ENCODE measurements around the gene TUBGCP3. TPM values are rescaled to one million over a fixed set of nuclear protein-coding genes. Genes with fewer than 3 reads are reported as not detected.

TUBGCP3 gene
- total RNA-seq, 2 donors from 2014 or later, result 18.6 to 19.5 TPM

- intact Hi-C loops (cut with DNase I), result no loop called here
- ATAC-seq (no peak), DNase-seq (no peak)
Observed at GRCh38 chr13:112438515-112438914, 149.4 kb downstream of the TUBGCP3 start.

GRCh38 chr13:112438094-112438493 is 149.9 kb downstream of the TUBGCP3 start:
- ATAC-seq, result no peak
- intact Hi-C loops (cut with DNase I), result no loop called here

GRCh38 chr13:112435973-112436372 is 152.0 kb downstream of the TUBGCP3 start:
- intact Hi-C loops (cut with DNase I), result no loop called here
- no peak for ATAC-seq
- DNase-seq, result no peak

More at GRCh38 chr13:112438094-112438493, 149.9 kb downstream of the TUBGCP3 start:
- DNase-seq, result no peak

Other genes with a start within 250 kb of the TUBGCP3 start
- gene SPACA7, start 211.8 kb downstream of the TUBGCP3 start, total RNA-seq, result not detected
- 10 to 100 TPM; 58.5 to 69.9 TPM for gene ATP11A, start 101.9 kb upstream of the TUBGCP3 start, total RNA-seq

All from left cardiac atrium (tissue), 4 donors.